Measurements from ENCODE around the gene SEC14L2.

- TF ChIP-seq POLR2A (IDR thresholded peaks at IDR 0.05) (peak in 1 of 2 donors; percentile 89), CTCF (IDR thresholded peaks at IDR 0.05) (peak in 1 of 3 experiments; percentile 19), POLR2AphosphoS5 (IDR thresholded peaks at IDR 0.05; ENCODE audit: insufficient read depth in 1 of 2, low read depth in 1 of 2) (peak in 1 of 2 donors; percentile 99)
Measured at GRCh38 chr22:30423301-30423958, 26.6 kb downstream of the SEC14L2 start.
